GM23248 (cell line): ENCODE measurements around the gene VPS37B.

Source experiments
- EZH2 ChIP-seq: fragments of 200-600 bp; sonication (generic); IDR thresholded peaks from 2 replicates; pipeline ENCODE4 v1.6.1; 2018; ENCODE audit warnings: antibody characterized with exemption, mild to moderate bottlenecking; ENCODE audit not compliant: insufficient read depth, poor library complexity, severe bottlenecking
- EZH2phosphoT487 ChIP-seq: fragments of 200-600 bp; sonication (generic); IDR thresholded peaks from 2 replicates; pipeline ENCODE4 v1.6.1; 2018; ENCODE audit warnings: antibody characterized with exemption, moderate library complexity, mild to moderate bottlenecking, low read depth; ENCODE audit not compliant: insufficient read depth

- TF ChIP-seq EZH2phosphoT487 (no peak), EZH2 (no peak)
These were observed 32.8 kb downstream of the VPS37B start for GRCh38 chr12:122862872-122863701.
